Activated CD4-positive, CD25-positive, alpha-beta regulatory T cell treated with anti-CD3 and anti-CD28 coated beads, Interleukin-2, amount 50 U/mL, for 72 hours (primary cell): ENCODE results near the gene IGSF9B.
"Not testable (repeated sequence)": the region's sequence is repeated elsewhere in the genome, so short reads cannot be mapped to it uniquely, and the experiment has no call there.

Source experiments
- DNase-seq: peaks from one replicate; pipeline ENCODE4 v3.0.0; 2021

IGSF9B gene, protein sequence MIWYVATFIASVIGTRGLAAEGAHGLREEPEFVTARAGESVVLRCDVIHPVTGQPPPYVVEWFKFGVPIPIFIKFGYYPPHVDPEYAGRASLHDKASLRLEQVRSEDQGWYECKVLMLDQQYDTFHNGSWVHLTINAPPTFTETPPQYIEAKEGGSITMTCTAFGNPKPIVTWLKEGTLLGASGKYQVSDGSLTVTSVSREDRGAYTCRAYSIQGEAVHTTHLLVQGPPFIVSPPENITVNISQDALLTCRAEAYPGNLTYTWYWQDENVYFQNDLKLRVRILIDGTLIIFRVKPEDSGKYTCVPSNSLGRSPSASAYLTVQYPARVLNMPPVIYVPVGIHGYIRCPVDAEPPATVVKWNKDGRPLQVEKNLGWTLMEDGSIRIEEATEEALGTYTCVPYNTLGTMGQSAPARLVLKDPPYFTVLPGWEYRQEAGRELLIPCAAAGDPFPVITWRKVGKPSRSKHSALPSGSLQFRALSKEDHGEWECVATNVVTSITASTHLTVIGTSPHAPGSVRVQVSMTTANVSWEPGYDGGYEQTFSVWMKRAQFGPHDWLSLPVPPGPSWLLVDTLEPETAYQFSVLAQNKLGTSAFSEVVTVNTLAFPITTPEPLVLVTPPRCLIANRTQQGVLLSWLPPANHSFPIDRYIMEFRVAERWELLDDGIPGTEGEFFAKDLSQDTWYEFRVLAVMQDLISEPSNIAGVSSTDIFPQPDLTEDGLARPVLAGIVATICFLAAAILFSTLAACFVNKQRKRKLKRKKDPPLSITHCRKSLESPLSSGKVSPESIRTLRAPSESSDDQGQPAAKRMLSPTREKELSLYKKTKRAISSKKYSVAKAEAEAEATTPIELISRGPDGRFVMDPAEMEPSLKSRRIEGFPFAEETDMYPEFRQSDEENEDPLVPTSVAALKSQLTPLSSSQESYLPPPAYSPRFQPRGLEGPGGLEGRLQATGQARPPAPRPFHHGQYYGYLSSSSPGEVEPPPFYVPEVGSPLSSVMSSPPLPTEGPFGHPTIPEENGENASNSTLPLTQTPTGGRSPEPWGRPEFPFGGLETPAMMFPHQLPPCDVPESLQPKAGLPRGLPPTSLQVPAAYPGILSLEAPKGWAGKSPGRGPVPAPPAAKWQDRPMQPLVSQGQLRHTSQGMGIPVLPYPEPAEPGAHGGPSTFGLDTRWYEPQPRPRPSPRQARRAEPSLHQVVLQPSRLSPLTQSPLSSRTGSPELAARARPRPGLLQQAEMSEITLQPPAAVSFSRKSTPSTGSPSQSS (N-terminal part only)

DNA sequence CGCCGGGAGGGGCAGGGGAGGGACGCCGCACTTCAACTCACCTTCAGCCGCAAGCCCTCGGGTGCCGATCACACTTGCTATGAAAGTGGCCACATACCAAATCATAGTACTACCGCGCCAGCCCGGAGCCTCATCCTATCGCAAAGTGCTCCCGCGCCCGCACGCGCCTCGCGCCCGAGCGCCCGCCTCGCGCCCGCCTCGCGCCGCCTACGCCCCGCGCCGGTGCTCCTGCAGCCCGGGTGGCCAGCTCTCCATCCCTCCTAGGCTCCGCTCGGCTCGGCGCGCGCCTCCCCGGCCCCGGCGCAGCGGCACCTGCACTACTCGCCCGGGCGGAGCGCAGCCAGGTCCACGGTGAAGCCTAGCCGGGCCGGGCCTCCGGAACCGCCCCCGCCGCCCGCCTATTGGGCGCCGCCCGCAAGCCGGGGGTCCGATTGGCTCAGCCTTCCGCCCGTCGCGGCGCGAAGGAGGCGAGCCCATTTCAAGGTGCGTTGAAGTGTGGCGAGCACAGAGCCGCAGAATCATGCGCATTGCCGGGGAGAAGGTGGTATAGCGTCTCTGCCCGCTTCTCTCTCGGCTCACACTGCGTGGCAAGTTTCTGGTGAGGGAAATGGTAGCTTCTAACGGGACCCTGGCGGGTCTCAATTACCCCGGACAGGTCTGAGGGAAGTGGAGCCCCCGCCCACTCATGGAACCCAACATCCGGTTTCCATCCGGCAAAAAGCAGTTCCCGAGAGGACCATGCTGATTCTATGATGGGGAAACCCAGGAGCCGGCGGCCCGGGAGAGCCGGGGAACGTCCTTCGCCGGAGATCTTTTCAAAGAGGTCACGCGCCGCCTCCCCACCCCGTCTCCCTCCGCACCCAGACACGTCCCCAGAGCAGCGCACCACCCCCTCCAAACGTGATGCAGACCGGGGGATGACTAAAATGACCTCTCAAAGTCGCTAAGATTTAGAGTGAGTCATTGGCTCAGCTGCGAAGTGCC lies at the start of gene IGSF9B:
Gene IGSF9B, minus strand, starts transcription at position 319 of the 984 bp plus-strand sequence. Its CDS starts 214 bp downstream, at position 105.
- peak; percentile 94 for DNase-seq

DNA sequence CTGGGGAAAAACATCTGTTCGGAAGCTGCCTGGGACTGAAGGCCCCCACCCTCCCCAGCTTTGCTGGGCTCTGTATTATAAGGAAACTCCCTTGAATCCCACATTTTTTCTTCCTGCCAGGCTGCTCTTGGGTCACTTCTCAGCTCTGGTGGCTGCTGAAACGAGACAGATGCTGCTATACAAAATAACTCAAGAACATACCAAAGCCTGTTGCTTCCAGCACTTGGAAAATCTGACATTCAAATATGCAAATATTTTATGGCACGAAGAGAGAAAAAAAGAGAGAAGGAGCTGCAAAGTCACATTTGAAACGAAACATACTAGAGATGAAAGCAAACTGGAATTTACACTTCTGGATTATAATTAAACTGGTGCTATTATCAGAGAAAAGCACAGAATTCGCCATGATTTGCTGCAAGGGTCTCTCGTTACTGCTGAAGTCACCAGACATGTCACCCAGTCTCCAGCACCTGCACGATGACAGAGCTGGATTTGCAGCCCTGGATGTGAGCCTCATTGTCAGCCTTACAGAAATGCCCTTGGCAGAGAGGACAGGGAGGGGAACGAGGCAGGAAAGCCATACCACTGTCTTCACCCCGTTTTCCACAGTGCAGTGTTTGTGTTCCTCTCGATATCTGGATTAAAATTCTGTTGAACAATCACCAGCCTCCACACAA lies 47.9 kb upstream of the IGSF9B start:
- DNase-seq = no peak

DNA sequence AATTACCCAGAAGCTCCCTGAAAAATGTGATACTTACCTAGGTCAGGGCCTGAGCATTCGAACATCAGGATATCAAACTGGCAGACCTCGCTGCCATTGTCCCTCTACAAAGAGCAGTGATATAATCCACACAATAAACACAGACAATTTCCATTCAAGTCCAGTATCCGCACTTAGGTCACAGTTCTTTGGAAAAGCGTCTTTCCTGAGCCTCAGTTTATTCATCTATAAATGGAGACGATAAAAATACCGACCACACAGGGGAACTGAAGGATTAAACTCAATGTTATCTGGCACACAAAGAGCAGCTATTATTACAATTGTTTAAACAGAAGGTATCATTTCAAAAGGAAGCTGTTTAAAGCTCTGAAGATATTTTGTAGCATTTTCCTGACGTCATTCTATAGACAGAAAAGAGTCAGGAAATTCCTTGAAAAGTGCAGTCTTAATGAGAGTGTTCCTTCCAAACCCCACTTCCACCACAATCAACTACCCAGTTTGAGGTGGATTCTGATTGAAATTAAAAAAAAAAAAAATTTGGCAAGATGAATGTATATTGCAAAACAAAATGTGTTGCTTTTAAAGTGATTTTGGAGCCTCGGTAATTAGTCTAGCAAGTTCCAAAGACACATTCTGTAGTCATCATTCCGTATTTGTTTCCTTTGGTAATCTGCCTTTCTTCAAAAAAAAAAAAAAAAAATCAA lies 47.2 kb upstream of the IGSF9B start:
- no peak for DNase-seq

DNA sequence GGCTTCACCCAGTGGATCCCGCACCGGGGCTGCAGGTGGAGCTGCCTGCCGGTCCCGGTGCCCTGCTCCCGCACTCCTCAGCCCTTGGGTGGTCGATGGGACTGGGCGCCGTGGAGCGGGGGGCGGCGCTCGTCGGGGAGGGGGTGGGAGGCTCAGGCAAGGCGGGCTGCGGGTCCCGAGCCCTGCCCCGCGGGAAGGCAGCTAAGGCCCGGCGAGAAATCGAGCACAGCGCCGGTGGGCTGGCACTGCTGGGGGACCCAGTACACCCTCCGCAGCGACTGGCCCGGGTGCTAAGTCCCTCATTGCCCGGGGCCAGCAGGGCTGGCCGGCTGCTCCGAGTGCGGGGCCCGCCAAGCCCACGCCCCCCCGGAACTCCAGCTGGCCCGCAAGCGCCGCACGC lies 46.1 kb upstream of the IGSF9B start:
- DNase-seq = not testable (repeated sequence)

DNA sequence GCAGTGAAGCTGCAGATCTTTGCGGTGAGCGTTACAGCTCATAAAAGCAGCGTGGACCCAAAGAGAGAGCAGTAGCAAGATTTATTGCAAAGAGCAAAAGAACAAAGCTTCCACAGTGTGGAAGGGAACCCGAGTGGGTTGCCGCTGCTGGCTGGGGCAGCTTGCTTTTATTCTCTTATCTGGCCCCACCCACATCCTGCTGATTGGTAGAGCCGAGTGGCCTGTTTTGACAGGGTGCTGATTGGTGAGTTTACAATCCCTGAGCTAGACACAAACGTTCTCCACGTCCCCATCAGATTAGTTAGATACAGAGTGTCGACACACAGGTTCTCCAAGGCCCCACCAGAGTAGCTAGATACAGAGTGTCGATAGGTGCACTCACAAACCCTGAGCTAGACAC lies 45.6 kb upstream of the IGSF9B start:
- DNase-seq = not testable (repeated sequence)

DNA sequence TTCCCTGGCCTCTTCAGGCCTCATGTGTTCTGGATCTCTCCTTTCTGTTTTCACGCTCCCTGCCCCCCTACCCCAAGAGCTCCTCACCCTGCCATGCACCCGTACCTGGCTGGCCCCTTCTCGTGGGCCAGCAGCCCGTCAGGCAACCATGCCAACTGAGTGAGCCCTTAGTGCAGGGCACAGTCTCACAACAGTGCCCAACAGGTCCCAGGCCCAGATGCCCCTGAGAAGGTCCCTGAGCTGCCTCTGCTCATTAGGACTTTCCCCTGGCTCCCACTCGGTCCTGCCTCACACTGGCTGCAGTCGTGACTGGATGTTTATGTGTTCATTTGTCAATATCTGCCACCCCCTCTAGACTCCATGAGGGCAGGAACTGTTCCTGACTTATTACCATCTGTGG lies 44.8 kb upstream of the IGSF9B start:
- no peak for DNase-seq

DNA sequence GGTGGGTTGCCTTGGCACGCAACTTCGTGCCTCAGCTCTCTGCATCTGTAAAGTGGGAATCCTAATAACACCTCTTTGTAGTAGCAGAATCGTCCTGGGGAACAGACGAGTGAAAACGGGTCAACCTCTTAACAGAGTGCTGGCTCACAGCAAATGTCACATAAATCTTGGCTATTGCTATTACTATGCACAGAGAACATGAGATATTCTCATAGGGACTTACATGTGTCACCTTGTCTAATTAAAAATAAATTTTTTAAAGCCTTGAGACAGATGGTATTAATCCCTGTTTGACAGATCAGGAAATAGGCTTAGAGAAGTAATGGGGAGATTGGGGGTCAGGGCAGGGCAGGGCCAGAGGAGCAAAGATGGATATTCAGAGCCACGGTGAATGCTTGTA lies 44.3 kb upstream of the IGSF9B start:
- no peak for DNase-seq

DNA sequence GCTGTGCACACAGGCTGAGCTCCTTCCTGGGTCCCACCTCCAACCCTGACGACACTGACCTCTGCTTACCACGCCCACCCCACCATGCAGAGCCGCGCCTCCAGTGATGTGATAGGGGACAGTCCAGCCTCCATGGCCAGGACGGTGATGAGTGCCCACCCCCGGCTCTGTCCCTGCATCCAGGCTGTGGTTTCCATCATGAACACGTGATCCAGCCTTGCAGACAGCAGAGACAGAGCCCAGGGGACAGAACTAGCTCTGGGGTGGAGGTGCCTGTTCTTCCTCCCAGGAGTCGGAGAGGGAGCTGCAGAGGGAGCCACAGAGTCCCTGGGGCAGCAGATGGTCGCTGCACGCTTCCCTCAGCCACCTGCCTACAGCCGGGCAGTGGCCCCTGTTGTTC lies 42.6 kb upstream of the IGSF9B start:
- DNase-seq = no peak

DNA sequence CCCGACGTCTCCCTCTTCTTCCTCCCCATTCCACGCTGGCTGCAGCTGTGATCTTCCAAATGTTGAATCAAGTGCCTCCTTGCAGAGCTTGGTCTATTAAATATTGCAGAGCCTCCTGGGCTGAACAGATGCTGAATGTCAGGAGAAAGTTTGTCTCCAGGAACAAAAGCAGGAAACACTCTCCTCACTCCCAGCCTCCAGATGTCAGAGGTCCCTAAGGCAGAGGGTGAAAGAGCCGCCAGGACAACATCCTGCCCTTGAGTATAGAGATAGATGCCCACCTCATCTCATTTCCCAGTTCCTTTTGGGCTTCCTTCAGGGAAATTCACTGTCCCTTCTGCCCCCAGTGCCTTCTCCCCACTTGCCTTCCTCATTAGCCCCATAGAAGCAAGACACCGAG lies 40.8 kb upstream of the IGSF9B start:
- no peak for DNase-seq

DNA sequence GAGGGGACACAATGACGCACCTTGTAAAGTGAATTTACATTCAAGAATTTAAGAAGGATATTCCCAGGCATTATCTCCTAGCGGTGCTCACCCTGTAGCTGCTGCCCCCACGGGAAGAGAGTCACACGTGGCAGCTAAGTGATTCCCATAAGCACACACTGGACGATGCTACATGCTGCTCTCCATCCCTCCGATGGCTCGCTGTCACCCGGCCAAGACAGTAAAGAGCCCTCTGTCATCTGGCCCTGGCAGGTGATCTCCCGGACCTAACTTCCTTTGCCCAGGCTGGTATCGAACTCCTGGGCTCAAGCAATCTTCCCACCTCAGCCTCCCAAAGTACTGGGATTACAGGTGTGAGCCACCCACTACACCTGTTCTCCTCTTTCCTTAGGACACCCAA lies 39.9 kb upstream of the IGSF9B start:
- DNase-seq = no peak

DNA sequence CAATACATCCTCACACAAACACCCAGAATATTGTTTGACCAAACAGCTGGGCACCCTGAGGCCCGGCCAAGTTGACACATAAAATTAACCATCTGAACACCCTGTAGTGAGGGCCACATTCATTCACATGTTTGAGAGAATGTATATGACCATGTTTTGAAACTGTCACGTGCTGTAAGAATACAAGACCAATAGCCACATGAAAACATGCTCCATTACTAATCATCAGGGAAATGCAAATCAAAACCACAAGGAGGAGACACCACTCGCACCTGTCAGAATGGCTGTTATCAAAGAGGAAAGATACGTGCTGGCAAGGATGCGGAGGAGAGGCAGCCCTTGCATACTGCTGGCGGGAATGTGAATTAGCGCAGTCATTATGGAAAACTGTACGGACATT lies 38.3 kb upstream of the IGSF9B start:
- DNase-seq = no peak

DNA sequence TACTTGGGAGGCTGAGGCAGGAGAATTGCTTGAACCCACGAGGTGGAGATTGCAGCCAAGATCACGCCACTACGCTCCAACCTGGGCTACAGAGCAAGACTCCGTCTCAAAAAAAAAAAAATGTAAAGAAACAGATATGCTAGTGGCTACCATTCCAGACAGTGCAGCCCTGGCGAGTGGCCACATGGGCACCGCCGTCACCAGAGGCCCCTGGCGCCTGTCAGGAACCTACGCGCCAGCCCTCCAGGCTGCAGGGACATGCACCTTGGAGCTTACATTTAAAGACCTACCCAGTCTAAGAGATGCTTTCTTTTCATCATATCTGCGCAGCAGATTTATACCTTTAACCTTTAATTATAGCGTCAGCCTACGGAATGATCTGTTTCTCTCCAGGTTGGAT lies 37.2 kb upstream of the IGSF9B start:
- DNase-seq = no peak

DNA sequence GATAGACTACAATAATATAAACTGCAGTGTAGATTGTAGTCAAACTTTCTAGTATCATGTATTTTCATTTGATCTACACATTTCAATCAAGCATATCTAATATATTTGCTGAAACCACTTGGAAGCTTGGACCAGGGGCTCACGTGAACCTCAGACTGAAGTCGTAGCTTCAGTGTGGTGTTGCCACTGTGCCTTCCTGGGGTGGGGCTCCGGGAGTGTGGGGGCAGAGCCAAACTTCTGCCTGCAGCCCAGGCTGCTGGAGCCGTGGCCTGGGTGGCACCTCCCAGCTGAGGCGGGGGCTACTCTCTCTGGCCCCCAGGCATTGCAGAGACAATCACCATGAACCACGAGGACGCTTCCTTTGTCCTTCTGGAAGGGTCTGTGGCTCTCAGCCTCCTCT lies 36.3 kb upstream of the IGSF9B start:
- no peak for DNase-seq

DNA sequence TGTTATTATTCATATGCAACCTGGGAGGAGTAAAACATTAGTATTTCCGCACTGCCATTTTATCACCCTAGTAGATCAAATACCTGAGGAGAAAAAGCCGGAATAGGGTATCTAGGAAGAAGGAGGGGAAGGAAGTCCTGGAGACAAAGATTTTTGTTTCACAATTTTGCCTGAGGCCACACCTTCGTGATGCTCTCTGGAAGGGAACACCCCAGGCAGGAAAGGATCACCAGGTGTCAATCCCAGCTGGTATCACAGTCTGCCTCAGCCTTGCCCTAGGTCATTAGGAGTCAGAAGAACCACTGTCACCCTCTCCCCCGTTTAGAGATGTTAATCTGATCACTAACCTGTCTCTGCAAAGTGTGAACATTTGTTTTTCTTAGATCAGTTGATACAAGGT lies 35.4 kb upstream of the IGSF9B start:
- DNase-seq = no peak

DNA sequence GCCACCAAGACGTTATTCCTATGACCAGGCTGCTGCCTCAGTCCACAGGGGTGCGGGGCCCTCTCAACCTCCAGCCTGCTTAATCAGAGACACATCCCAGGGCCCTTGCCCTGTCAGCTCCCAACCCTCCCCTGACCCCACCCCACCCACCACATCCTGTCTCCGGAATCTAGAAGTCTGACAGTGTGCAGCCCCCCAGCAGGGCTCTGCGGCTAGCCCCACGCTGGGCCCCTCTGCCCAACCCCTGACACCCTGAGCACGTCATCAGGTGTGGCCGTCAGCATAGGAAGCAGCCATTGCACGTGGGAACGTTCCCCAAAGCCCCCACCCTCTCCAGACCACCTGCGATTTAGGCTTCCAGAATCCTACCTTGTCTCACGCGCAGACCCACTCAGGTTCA lies 34.3 kb upstream of the IGSF9B start:
- no peak for DNase-seq

DNA sequence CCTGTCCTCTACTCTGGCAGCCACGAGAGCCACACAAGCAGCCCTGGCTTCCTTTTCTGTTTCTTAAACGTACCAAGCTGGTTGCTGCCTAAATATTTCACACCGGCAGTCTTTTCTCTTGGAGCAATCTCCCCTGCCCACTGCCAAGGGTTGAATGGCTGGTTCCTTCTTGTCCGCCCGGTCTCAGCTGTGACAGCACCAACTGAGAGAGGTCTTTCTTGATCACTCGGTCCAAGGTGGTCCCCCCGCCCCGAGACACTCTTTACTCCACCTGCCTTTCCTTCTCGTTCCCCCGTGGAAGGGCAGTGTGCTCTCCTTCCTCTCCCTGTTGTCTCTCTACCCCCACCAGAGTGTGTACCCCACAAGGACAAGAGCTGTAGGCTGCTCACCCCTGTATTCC lies 33.7 kb upstream of the IGSF9B start:
- DNase-seq = no peak

DNA sequence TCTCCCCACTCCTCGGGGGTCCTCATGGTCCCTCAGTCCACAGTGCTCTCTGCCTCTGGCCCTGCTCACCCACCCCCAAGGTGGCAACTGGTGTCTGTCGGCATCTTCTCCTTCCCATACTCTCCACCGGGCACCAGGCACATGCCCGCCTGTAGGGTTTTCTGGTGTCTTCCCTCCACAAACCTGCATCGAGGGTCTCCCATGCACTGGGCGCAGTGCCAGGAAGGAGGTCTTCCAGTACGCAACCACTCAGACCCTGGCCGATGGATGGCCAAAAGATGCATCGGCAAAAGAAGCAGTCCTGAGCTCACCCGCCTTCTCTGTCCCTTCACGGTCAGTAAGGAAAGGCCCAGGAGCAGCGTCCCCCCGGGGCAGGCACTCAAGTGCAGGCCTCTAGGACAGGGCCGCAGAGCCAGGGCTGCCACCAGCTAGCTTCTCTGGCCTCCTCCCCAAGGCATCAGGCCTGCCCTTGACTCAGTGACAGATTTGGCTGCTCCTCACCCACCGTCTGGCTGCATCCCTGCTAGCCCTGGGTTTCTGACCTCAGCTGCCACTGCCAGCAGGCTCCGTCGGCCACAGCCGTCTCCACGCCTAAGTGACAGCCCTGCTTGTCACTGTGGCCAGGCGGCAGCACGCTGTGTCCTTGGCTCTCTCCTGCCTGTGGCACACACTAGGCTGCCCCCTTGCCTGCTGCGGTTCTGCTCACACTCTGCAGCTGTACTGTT lies 32.1 kb upstream of the IGSF9B start:
- no peak for DNase-seq

DNA sequence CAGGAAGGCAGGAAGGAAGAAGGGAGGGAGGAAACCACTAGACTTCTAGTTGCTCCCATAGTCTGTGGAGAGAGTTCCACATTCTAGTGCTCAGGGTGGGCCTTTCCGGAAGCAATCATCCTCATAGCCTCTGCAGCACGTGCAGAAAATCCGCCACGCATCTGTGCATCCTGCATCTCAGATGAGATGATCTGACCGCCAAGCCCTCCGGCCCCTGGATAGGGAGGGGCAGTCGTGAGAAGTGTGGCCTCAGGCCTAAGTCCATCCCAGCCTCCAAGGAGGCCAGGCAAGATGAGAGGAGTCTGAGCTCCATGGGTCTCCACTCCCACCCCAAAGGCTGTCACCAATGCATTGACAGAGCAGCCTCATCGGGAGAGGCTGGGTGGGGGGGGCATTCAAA lies 30.4 kb upstream of the IGSF9B start:
- DNase-seq = no peak

DNA sequence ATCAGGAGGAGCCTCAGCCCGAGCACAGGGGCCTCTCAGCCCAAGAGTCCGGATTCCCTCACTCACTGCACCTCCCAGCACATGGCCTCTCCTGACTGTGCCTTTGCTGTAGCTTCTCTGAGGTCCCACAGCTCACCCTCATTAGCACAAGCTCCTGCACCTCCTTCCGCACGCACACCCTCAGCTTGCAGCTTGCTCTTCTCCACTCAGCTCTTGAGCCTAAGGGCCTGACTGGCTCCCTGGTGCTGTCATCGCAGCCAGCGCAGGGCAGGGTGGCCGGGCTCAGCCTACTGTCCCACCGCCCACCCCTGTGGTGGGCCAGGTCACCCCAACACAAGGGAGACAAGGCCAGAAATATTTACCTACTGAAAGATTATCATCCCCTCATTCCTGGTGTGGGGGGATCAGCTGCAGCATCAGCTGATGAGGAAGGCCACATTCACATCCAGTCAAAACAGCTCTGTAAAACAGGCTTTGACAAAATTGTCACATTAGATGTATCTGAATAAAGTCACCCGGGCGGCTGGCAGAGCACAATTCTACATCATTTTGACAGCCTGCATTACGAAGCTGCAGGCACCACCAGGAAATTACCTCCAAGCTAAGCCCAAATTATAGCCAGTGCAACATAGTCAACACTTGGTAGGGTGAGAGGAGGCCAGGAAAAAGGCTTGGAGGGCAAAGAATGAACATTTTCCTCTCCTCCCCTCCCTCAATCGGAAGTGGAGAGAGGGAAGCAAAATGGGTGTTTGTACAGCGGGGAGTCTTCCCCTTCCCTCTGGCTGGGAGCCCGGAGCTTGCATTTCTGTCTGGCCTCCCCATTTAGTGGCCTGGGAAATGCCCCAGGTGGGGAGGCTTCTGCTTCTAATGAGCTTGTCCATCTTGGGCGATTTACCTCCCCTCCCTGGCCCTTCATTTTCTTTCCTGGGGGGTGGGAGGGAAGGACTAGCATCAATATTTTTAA lies 29.5 kb upstream of the IGSF9B start:
- no peak for DNase-seq
